Neuron (in vitro differentiated cells): ENCODE results near the gene KLHL5.
"Not testable (repeated sequence)": the region's sequence is repeated elsewhere in the genome, so short reads cannot be mapped to it uniquely, and the experiment has no call there.

Source experiments
- H2AFZ ChIP-seq: one replicate; pipeline ENCODE4 v1.6.1; 2013; ENCODE audit warnings: low read depth, mild to moderate bottlenecking, inconsistent platforms, low read length, moderate library complexity
- H3K27me3 ChIP-seq: one replicate; pipeline ENCODE4 v1.6.1; 2013; ENCODE audit warnings: low read length; ENCODE audit not compliant: insufficient read depth
- H3K36me3 ChIP-seq: one replicate; pipeline ENCODE4 v1.6.1; 2013; ENCODE audit warnings: low read length; ENCODE audit not compliant: insufficient read depth
- H3K4me1 ChIP-seq: one replicate; pipeline ENCODE4 v1.6.1; 2013; ENCODE audit warnings: low read length; ENCODE audit not compliant: insufficient read depth
- H3K4me3 ChIP-seq: 2 replicates; pipeline ENCODE4 v1.5.1; 2013; ENCODE audit warnings: mild to moderate bottlenecking, low read length, moderate library complexity
- H3K9me3 ChIP-seq: one replicate; pipeline ENCODE4 v1.6.1; 2013; ENCODE audit warnings: low read length

Gene KLHL5, protein sequence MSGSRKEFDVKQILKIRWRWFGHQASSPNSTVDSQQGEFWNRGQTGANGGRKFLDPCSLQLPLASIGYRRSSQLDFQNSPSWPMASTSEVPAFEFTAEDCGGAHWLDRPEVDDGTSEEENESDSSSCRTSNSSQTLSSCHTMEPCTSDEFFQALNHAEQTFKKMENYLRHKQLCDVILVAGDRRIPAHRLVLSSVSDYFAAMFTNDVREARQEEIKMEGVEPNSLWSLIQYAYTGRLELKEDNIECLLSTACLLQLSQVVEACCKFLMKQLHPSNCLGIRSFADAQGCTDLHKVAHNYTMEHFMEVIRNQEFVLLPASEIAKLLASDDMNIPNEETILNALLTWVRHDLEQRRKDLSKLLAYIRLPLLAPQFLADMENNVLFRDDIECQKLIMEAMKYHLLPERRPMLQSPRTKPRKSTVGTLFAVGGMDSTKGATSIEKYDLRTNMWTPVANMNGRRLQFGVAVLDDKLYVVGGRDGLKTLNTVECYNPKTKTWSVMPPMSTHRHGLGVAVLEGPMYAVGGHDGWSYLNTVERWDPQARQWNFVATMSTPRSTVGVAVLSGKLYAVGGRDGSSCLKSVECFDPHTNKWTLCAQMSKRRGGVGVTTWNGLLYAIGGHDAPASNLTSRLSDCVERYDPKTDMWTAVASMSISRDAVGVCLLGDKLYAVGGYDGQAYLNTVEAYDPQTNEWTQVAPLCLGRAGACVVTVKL

DNA sequence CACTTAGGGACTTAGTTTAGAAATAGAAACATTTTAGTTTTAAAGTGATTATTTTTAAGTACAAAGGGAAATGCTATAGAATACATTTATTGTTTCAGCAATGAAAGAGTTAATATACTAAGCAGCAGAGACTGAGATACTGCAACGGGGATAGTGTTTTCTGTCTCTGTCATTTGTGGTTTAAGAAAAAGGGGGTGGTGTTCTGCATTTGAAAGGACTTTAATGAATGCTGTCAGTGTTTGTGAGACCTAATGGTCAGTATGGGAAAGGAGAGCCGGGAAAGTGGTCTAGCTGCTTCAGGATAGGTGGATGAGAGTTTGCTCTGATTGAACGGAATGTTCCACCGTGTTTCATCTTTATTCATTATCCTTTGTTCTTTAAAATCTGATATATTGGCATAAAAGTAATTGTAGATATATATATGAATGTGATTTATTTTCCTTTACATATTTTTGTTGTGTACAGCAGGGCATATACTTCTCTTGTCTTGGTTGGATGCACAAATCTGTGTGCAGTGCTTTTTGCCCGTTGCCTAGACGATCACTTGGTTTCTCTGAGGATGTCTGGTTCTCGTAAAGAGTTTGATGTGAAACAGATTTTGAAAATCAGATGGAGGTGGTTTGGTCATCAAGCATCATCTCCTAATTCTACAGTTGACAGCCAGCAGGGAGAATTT, at the start of gene KLHL5:
Gene KLHL5 (plus strand): TSS at position 139 of the 676 bp plus-strand sequence. CDS start 421 bp downstream, at position 560.
- Histone ChIP-seq H3K36me3 (no peaks in the 10 kb centered on the region), H3K9me3 (no peaks in the 10 kb centered on the region), H2AFZ (peak within 1 kb of the TSS; percentile 33), H3K4me3 (peak within 1 kb of the TSS; percentile 59), H3K4me1 (peaks cover 19% of the 10 kb centered on the region), H3K27me3 (no peaks in the 10 kb centered on the region)

DNA sequence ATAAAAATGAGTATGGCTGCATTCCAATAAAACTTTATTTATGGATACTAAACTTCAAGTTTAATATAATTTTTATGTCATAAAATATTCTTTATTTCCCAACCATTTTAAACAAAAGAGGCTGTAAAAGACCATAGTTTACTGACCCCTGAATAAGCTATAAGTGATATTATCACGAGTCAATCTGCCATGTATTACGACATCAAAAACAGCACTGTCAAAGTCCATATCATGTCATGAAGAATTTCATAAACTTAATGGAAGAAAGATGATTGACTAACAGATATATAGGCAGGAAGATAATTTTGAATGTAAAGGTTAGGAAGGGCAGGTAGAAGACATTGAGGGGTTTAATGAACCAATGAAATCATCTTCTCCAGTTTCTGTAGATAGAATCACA, 48.0 kb upstream of the KLHL5 start:
- H3K4me3 ChIP-seq = no peak overlapping the region
- H3K4me1 ChIP-seq = no peaks in the 10 kb centered on the region
- no peaks in the 10 kb centered on the region for H3K36me3 ChIP-seq
- no peak overlapping the region for H2AFZ ChIP-seq
- H3K9me3 ChIP-seq = no peaks in the 10 kb centered on the region
- H3K27me3 ChIP-seq = no peaks in the 10 kb centered on the region

DNA sequence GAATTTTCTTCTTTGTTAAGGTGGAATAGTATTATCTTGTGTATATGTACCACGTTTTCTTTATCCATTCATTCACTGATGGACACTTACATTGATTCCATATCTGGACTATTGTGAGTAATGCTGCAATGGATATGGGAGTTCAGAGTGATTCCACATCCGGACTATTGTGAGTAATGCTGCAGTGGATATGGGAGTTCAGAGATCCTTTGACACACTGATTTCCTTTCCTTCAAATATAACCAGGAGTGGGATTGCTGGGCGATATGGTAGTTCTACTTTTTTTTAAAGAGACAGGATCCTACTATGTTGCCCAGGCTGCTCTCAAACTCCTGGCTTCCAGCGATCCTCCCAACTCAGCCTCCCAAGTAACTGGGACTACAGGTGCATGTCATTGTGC, 41.9 kb upstream of the KLHL5 start:
- Histone ChIP-seq H2AFZ (no peak overlapping the region), H3K36me3 (no peaks in the 10 kb centered on the region), H3K27me3 (no peaks in the 10 kb centered on the region), H3K9me3 (no peaks in the 10 kb centered on the region), H3K4me1 (no peaks in the 10 kb centered on the region), H3K4me3 (no peak overlapping the region)

DNA sequence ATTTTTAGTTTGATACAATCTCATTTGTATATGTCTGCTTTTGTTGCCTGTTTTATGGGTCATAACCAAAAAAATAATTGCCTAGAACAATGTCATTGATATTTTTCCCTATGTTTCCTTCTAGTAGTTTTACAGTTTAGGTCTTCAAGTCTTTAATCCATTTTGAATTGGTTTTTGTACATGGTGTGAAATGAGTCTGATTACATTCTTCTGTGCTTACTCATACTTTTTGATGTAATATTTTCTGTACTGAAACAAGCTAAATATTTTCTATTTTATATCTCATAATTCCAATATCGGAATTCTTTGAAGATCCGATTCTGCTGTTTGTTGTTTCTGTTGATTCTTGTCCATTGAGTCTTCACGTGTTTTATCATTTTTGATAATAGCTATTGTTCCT, 40.4 kb upstream of the KLHL5 start:
- Histone ChIP-seq H2AFZ (no peak overlapping the region), H3K9me3 (no peaks in the 10 kb centered on the region), H3K4me1 (no peaks in the 10 kb centered on the region), H3K36me3 (no peaks in the 10 kb centered on the region), H3K27me3 (no peaks in the 10 kb centered on the region), H3K4me3 (no peak overlapping the region)

DNA sequence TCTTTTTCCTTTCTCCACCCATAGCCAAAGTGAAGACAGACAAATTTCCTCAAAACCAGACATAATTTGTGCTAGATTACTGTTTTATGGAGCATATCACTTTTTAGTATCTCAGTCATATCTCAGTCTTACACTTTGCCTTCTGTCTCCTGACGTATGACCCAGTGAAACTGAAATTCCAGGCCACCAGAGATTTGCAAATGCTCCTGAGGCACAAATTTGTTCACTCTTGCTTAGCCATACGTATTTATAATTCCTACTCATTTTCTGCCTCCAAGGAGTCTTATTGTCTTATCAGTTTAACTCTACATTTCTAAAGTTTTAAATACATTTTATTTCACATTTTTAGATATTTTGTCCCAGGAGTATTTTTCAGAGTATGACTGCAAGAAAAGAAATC, 39.8 kb upstream of the KLHL5 start:
- no peaks in the 10 kb centered on the region for H3K9me3 ChIP-seq
- H3K36me3 ChIP-seq = no peaks in the 10 kb centered on the region
- no peaks in the 10 kb centered on the region for H3K27me3 ChIP-seq
- no peak overlapping the region for H3K4me3 ChIP-seq
- no peak overlapping the region for H2AFZ ChIP-seq
- no peaks in the 10 kb centered on the region for H3K4me1 ChIP-seq

DNA sequence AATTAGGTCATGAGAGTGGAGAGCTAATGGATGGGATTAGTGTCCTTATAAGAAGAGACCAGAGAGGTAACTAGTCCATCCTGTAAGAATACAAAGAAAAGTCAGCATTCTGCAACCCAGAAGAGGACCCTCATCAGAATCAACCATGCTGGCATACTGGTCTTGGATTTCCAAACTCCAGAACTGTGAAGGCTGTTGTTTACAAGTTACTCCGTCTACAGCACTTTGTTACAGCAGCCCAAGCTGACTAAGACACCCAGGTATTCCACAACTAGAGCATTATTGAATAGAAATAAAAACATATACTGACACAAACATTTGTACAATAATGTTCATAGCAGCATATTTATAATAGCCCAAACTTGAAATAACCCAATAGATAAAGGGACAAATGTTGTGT, 39.0 kb upstream of the KLHL5 start:
- Histone ChIP-seq H3K36me3 (no peaks in the 10 kb centered on the region), H3K9me3 (no peaks in the 10 kb centered on the region), H2AFZ (no peak overlapping the region), H3K27me3 (no peaks in the 10 kb centered on the region), H3K4me3 (no peak overlapping the region), H3K4me1 (no peaks in the 10 kb centered on the region)

DNA sequence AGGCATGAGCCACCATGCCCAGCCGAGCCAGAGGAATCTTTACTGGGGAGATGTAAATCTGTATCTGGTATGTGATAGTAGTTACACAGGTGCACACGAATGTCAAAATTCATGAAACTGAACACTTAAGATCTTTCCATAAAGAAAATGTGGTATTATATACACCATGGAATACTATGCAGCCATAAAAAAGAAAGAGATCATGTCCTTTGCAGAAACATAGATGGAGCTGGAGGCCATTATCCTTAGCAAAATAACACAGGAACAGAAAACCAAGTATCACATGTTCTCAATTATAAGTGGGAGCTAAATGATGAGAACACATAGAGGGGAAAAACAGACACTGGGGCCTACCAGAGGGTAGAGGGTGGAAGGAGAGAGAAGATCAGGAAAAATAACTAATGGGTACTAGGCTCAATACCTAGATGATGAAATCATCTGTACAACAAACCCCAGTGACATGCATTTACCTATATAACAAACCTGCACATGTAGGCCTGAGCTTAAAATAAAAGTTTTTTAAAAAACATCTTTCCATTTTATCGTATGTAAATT, 37.6 kb upstream of the KLHL5 start:
- Histone ChIP-seq H3K27me3 (no peaks in the 10 kb centered on the region), H3K36me3 (no peaks in the 10 kb centered on the region)

DNA sequence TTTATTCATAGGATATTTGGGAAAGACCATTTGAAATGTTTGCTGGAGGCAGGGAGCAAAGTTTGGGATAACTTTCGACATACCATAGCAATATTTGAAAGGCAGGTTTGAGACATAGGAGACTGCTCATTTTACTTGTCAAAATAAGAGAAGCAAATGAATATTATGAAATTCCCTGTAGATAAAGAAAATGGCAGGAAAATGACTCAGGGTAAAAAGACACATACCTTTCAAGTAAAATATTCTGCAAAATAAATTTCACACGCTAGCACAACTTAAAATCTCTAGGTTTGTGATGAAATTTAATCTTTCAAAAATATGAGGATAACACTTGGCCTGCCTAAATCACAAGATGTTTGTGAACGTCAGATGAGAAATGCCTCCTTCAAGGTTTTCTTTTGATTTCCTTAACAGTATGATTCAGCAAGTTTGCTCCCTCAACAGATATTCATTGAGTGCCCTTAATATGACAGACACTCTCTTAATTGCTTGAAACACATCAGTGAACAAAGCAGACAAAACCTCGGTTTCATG, 36.4 kb upstream of the KLHL5 start:
- H3K9me3 ChIP-seq = no peaks in the 10 kb centered on the region

More for the DNA sequence above, 37.6 kb upstream of the KLHL5 start:
- no peak overlapping the region for H2AFZ ChIP-seq
- H3K4me1 ChIP-seq = no peaks in the 10 kb centered on the region
- H3K4me3 ChIP-seq = no peak overlapping the region
- no peaks in the 10 kb centered on the region for H3K9me3 ChIP-seq

DNA sequence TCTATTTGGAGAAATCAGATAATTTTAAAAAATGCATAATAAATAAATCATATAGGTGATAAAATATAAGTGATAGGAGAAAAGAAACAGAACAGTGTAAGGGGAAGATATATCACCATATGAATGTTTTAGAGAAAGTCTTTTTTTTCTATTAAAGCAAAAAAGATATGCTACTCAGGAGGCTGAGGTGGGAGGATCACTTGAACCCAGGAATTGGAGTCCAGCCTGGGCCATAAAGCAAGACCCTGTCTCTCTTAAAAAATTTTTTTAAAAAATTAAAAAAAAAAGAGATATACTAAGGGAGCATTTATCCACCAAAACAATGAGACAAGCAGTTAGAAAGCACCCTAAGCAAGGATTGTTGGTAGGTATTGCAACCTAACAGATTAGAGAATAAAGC, 35.9 kb upstream of the KLHL5 start:
- Histone ChIP-seq H3K4me1 (no peaks in the 10 kb centered on the region), H3K4me3 (no peak overlapping the region), H2AFZ (no peak overlapping the region), H3K9me3 (no peaks in the 10 kb centered on the region), H3K27me3 (no peaks in the 10 kb centered on the region), H3K36me3 (no peaks in the 10 kb centered on the region)

More for the DNA sequence above, 36.4 kb upstream of the KLHL5 start:
- no peaks in the 10 kb centered on the region for H3K4me1 ChIP-seq
- H3K36me3 ChIP-seq = no peaks in the 10 kb centered on the region
- H2AFZ ChIP-seq = no peak overlapping the region
- no peak overlapping the region for H3K4me3 ChIP-seq
- no peaks in the 10 kb centered on the region for H3K27me3 ChIP-seq

DNA sequence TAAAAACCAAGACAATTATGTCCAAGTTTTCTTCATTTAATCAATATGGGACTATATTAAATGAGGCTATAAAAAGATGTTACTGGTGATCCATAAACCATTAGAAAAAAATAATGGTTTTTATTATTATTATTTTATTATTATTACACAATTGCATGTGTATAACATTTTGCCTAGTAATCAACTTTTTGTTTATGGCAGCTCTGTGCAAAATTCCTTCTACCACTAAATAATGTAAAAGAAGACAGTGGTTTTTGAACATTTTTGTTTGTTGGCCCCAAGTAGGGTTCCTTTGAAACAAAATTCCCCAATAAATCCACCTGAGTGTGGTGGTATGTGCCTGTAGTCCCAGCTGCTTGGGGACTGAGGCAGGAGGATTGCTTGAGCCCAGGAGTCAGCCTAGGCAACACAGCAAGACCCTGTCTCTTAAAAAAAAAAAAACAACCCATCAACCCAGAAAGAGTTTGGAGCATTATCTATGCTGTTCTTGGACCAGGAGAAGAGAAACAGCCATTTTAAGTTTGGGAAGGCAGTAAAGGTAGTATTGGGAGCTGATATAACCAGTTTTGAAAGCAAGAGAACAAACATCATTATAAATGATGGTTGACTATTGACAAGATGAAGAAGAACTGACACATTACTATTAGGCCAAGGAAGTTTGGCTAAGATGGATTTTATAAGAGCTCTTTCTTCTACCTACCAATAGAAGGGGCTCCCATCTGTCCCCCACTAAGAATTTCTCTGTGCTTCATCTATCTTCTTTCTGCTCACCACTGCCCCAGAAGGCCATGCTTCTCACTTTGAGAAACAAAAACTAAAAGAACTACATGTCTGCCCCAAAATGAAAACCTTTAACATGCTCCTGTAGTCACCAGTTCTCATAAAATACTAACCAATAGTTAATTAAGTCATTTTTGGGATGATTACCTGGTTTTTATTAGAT, 32.0 kb upstream of the KLHL5 start:
- Histone ChIP-seq H2AFZ (no peak overlapping the region), H3K36me3 (no peaks in the 10 kb centered on the region), H3K27me3 (no peaks in the 10 kb centered on the region), H3K4me1 (no peaks in the 10 kb centered on the region), H3K9me3 (no peaks in the 10 kb centered on the region), H3K4me3 (no peak overlapping the region)

DNA sequence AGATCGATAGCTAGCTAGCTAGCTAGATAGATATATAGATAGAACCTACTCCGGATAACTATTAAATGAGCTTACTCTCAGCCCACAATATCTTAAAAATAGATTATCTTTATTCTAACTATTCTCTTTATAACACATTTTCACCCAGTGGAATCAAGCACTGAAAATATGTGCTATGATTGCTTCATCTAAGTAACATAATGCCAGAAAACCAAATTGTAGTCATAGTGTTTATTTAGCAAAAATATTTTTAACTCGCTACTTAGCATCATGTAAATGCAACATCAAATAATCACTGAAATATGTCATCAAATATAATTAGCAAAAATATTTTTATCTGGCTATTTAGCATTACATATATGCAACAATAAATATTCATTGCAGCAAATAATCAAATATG, 31.3 kb upstream of the KLHL5 start:
- Histone ChIP-seq H3K4me3 (no peak overlapping the region), H3K36me3 (no peaks in the 10 kb centered on the region), H3K27me3 (no peaks in the 10 kb centered on the region), H3K4me1 (no peaks in the 10 kb centered on the region), H3K9me3 (no peaks in the 10 kb centered on the region), H2AFZ (no peak overlapping the region)

DNA sequence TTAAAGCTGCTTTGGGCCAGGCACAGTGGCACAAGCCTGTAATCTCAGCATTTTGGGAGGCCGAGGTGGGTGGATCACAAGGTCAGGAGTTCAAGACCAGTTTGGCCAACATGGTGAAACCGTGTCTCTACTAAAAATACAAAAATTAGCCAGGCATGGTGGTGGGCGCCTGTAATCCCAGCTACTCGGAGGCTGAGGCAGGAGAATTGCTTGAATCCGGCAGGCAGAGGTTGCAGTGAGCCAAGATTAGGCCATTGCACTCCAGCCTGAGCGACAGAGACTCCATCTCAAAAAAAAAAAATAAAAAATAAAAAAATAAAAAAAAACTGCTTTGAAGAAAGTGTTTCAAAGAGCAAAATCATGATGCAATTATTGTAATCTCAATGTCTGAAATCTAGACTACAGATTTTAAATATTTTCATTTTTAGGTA, 30.4 kb upstream of the KLHL5 start:
- not testable (repeated sequence) for H3K36me3 ChIP-seq, H2AFZ ChIP-seq, H3K4me3 ChIP-seq, H3K27me3 ChIP-seq, H3K4me1 ChIP-seq, H3K9me3 ChIP-seq
